Body of pancreas (tissue), 4 donors: Measurements from ENCODE around the gene SYTL1.

Source experiments
- POLR2A ChIP-seq, 3 donors: fragments of 450-650 bp; IDR thresholded peaks; one replicate each; pipeline ENCODE4 v1.6.1; 2016; ENCODE audit warnings: antibody characterized with exemption in 3 of 3, mild to moderate bottlenecking in 2 of 3
- TF ChIP-seq, protein P1 (sequence below), 7 experiments: fragments of 450-650 bp in 4 of 7; fragments of 200-600 bp in 3 of 7; sonication (generic) in 3 of 7; IDR thresholded peaks; one replicate each; pipeline ENCODE4 v1.5.1; 2016 to 2019; ENCODE audit warnings: antibody characterized with exemption in 7 of 7

DNA sequence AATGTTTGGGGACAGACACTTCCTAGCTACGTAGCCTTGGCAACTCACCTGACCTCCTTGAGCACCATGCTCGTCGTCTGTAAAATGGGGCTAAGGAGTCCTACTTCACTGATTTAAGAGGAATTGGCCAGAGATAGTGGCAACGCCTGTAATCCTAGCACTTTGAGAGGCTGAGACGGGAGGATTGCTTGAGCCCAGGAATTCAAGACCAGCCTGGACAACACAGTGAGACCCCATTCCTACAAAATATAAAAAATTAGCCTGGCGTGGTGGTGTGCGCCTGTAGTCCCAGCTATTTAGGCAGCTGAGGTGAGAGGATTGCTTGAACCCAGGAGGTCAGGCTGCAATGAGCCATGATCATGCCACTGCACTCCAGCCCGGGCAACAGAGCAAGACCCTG lies 4.5 kb downstream of the SYTL1 start:
- TF ChIP-seq, protein P1, sequence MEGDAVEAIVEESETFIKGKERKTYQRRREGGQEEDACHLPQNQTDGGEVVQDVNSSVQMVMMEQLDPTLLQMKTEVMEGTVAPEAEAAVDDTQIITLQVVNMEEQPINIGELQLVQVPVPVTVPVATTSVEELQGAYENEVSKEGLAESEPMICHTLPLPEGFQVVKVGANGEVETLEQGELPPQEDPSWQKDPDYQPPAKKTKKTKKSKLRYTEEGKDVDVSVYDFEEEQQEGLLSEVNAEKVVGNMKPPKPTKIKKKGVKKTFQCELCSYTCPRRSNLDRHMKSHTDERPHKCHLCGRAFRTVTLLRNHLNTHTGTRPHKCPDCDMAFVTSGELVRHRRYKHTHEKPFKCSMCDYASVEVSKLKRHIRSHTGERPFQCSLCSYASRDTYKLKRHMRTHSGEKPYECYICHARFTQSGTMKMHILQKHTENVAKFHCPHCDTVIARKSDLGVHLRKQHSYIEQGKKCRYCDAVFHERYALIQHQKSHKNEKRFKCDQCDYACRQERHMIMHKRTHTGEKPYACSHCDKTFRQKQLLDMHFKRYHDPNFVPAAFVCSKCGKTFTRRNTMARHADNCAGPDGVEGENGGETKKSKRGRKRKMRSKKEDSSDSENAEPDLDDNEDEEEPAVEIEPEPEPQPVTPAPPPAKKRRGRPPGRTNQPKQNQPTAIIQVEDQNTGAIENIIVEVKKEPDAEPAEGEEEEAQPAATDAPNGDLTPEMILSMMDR (IDR thresholded peaks at IDR 0.05): no peak
- no peak for TF ChIP-seq POLR2A (IDR thresholded peaks at IDR 0.05)
